Measurements from ENCODE around the gene NPAP1. TPM values are rescaled to one million over a fixed set of nuclear protein-coding genes. Genes with fewer than 3 reads are reported as not detected.

The NPAP1 gene, protein sequence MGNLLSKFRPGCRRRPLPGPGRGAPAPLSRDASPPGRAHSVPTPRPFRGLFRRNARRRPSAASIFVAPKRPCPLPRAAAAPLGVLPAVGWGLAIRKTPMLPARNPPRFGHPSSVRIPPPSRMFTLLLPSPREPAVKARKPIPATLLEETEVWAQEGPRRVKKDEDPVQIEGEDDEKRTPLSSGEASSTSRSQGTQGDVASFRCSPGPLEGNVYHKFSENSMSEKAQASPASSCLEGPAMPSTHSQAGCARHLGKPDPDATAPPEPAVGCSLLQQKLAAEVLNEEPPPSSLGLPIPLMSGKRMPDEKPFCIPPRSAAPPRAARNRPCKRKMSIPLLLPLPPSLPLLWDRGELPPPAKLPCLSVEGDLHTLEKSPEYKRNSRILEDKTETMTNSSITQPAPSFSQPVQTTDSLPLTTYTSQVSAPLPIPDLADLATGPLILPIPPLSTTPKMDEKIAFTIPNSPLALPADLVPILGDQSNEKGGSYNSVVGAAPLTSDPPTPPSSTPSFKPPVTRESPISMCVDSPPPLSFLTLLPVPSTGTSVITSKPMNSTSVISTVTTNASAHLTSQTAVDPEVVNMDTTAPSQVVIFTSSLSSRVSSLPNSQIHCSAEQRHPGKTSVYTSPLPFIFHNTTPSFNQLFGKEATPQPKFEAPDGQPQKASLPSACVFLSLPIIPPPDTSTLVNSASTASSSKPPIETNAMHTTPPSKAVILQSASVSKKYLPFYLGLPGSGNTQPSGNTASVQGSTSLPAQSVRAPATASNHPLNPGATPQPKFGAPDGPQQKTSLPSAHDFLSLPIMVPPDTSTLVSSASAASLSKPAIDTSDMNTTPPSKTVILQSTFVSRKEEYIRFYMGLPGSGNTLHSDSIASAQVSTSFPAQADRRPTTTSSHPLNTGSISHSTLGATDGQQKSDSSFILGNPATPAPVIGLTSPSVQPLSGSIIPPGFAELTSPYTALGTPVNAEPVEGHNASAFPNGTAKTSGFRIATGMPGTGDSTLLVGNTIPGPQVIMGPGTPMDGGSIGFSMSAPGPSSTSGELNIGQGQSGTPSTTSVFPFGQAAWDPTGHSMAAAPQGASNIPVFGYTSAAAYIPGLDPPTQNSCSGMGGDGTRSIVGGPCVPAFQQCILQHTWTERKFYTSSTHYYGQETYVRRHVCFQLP
- not detected in 2 replicates for total RNA-seq

DNA sequence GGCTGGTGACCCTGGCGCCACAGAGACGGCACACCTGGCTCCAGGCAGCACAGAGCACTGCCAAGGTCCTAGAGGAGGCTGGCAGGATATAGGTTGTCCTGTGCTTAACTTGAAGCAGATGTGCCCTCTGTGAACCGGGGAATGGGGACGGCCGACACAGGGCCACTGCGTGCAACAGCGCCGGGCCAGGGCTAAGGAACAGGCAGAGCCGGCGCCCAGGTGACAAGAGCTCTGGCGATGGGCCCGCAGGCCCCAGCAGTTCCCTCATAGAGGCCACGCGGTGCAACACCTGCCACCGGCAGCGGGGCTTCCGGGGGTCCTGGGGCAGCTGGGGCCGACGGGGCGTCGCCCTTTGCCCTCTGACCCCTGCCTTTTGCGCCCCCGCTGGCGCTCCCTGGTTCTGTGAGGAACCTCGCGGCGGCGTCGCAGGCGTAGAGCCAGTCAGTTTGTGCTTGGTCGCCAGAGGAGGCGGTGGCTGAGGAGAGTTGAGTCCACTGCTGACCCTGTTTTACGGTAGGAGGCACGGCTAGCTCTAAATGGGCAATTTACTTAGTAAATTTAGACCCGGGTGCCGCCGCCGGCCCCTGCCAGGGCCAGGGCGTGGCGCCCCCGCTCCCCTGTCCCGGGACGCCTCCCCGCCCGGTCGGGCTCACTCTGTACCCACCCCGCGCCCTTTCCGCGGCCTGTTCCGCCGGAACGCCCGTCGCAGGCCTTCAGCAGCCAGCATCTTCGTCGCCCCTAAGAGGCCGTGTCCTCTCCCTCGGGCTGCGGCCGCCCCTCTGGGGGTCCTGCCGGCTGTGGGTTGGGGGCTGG is at the start of gene NPAP1:
Gene NPAP1, plus strand, starts transcription at position 444 of the 813 bp plus-strand sequence. Its CDS starts 93 bp downstream, at position 537.

Measured in mammary microvascular endothelial cell (primary cell).